GM12873 (cell line): ENCODE measurements around the gene BAZ1A.

ENCODE experiments used
- CTCF ChIP-seq: IDR thresholded peaks from 2 replicates; pipeline ENCODE4 v1.5.1; 2012; ENCODE audit warnings: low read depth, mild to moderate bottlenecking, moderate library complexity, low read length, control low read depth; ENCODE audit not compliant: insufficient read depth; ENCODE audit errors: missing control alignments

The BAZ1A gene

GRCh38 chr14:34714320-34715126 is 160.6 kb downstream of the BAZ1A start, which contains the start of gene CFL2:
Gene CFL2 (minus strand): TSS chr14:34714593. CDS start chr14:34714540, 53 bp downstream.
- TF ChIP-seq CTCF, result no peak

GRCh38 chr14:34713681-34714319 is 161.4 kb downstream of the BAZ1A start:
- no peak for TF ChIP-seq CTCF

DNA sequence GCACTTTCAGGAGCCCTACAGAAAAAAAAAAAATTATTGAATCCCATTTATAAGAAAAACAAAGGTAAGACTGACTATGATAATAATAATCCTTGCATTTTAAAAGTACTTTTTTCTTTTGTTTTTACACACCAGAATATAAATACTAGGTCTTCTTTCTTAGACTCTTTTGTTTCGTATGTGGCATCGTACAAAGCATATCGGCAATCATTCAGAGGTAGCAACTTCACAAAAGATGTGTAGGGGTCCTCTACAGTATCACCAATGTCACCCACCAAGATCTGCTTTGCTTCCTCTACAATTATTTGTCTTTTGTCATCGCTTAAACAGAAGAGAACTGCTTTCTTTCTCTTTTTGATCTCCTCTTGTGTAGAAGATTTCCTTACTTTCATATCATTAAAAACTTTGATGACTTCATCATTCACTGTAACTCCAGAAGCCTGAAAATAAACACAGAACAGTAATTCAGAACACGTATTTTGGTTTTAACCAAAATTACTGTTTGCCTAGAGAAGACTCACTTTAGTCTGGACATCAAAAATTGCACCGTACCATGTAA is 162.0 kb downstream of the BAZ1A start:
- TF ChIP-seq CTCF, result no peak

DNA sequence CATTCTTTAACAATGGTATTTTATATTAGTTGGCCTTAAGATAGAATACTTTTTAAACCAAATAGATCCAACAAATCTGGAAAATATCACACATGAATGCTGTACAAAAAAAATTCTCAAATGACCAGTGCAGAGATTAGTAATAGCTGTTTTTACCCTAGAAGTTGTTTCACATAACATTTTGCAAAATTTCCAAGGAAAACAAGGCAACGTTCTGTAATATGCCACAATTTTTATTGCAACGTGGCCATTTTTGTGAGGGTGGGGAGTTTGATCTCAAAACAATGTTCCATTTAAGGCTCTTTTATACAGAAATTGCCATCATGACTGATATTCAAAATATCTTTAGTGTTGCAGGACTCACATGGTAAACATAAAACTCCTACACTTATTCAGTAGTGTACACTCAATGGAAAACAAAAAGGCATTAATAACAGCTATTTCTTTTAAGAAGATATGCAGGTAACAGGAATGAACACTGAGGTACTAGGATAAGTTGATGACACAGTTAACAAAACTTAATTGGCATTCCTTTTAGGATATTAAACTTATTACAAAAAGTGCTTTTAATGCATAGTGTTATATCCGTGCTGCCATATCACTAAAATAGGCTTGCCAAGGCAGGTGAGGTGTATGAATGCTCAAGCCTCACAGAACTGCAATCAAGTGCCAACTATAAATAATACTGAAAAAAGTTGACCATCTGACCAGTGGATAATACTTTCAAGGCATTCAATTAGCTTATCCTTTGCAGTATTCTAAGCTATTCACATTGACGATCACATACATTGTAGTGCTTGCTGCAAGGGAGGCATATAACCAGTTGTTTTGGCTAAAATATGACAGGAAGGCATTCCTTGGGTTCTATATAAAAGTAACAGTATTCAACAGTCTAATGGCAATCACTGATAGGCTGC is 163.1 kb downstream of the BAZ1A start:
- no peak for TF ChIP-seq CTCF

- TF ChIP-seq CTCF, result no peak
Measured at GRCh38 chr14:34711169-34711568, 164.0 kb downstream of the BAZ1A start.

DNA sequence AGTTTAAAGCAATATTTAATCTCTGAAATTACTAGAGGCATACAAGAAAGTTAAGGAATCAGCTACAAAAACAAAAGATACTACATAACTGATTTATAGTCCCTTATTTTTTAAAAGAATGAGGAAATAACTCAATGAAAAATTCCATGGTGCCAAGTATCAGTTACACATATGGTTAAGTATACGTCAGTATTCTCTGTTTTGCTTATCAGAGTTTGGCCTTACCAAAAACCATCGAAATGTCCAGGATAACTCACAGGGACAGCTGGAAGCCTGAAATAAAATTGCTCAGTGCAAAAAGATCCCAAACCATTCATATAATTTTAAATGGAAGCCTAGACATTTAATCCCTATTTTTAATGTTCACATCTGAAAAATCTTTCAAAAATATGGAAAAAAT is 164.4 kb downstream of the BAZ1A start:
- no peak for TF ChIP-seq CTCF

- TF ChIP-seq CTCF, result no peak
Measured at GRCh38 chr14:34710006-34710405, 165.2 kb downstream of the BAZ1A start.
